HUDEP-2 (cell line): ENCODE data around the gene IGF2BP1.

ENCODE experiments used
- DNase-seq, 76 experiments: peaks; one replicate each; lab custom pipeline; 2025; ENCODE audit not compliant: unreplicated experiment in 76 of 76; lab: John Stamatoyannopoulos, UW

The IGF2BP1 gene

GRCh38 chr17:48997103-48997826, at the start of gene IGF2BP1:
Gene IGF2BP1, plus strand, starts transcription at chr17:48997385. Its CDS starts 361 bp downstream, at chr17:48997746.
- peak in 26 of 76 experiments; percentile 4 to 82 (median 46) for DNase-seq

- DNase-seq, result no peak
Measured at GRCh38 chr17:48951572-48951971, 45.6 kb upstream of the IGF2BP1 start.

- DNase-seq, result no peak
Measured at GRCh38 chr17:48952904-48953303, 44.3 kb upstream of the IGF2BP1 start.

- peak in 20 of 76 experiments; percentile 2 to 59 (median 29) for DNase-seq
Measured at GRCh38 chr17:48954300-48954755, 42.9 kb upstream of the IGF2BP1 start.

GRCh38 chr17:48960834-48961515, 36.2 kb upstream of the IGF2BP1 start:
- no peak for DNase-seq

- DNase-seq, result no peak
Measured at GRCh38 chr17:48961516-48962233, 35.5 kb upstream of the IGF2BP1 start.

GRCh38 chr17:48970224-48970623, 27.0 kb upstream of the IGF2BP1 start:
- peak in 6 of 76 experiments; percentile 14 to 37 (median 28) for DNase-seq

GRCh38 chr17:48970865-48971687, 26.1 kb upstream of the IGF2BP1 start:
- no peak for DNase-seq

- DNase-seq, result no peak
Measured at GRCh38 chr17:48972749-48973097, 24.5 kb upstream of the IGF2BP1 start.

GRCh38 chr17:48973806-48974205, 23.4 kb upstream of the IGF2BP1 start:
- no peak for DNase-seq

GRCh38 chr17:48981927-48982539, 15.2 kb upstream of the IGF2BP1 start:
- DNase-seq, result no peak

- DNase-seq, result no peak
Measured at GRCh38 chr17:48985436-48986245, 11.5 kb upstream of the IGF2BP1 start.

GRCh38 chr17:48989100-48989499, 8.1 kb upstream of the IGF2BP1 start:
- DNase-seq, result no peak

- no peak for DNase-seq
Measured at GRCh38 chr17:48990882-48991357, 6.3 kb upstream of the IGF2BP1 start.

GRCh38 chr17:48992444-48992843, 4.7 kb upstream of the IGF2BP1 start:
- DNase-seq, result no peak

GRCh38 chr17:48993305-48993704, 3.9 kb upstream of the IGF2BP1 start:
- no peak for DNase-seq

- DNase-seq, result no peak
Measured at GRCh38 chr17:48993951-48994350, 3.2 kb upstream of the IGF2BP1 start.

GRCh38 chr17:48994549-48995303, 2.5 kb upstream of the IGF2BP1 start:
- DNase-seq, result peak in 1 of 76 experiments; percentile 26
